Esophagus squamous epithelium (tissue), 5 donors: ENCODE measurements around the gene DPH1. TPM values are rescaled to one million over a fixed set of nuclear protein-coding genes. Genes with fewer than 3 reads are reported as not detected.

ENCODE experiments used
- DNase-seq: peaks from one replicate; lab custom pipeline; 2025; lab: John Stamatoyannopoulos, UW
- H3K27ac ChIP-seq, 4 donors: fragments of 200-600 bp; sonication (generic); one replicate each; pipeline ENCODE4 v1.5.1; 2016 to 2019; ENCODE audit warnings: mild to moderate bottlenecking in 1 of 4
- H3K27me3 ChIP-seq, 4 donors: fragments of 200-600 bp; sonication (generic); 1 replicate in 3 of 4; 2 replicates in 1 of 4; pipeline versions ENCODE4 v1.5.1 to v1.6.0; 2017 to 2021; ENCODE audit warnings: antibody characterized with exemption in 1 of 4
- H3K36me3 ChIP-seq, 3 donors: fragments of 200-600 bp; sonication (generic); one replicate each; pipeline ENCODE4 v1.5.1; 2016 to 2019
- H3K4me1 ChIP-seq, 3 donors: fragments of 200-600 bp; sonication (generic); one replicate each; pipeline ENCODE4 v1.5.1; 2017 to 2019
- H3K4me3 ChIP-seq, 4 donors: fragments of 200-600 bp; sonication (generic); 1 replicate in 3 of 4; 2 replicates in 1 of 4; pipeline ENCODE4 v1.5.1; 2016 to 2019; ENCODE audit warnings: mild to moderate bottlenecking in 2 of 4, moderate library complexity in 1 of 4
- H3K9me3 ChIP-seq, 3 donors: fragments of 200-600 bp; sonication (generic); one replicate each; pipeline ENCODE4 v1.5.1; 2016 to 2019
- CTCF ChIP-seq, 6 experiments: fragments of 450-650 bp in 4 of 6; fragments of 200-600 bp in 2 of 6; sonication (generic) in 2 of 6; IDR thresholded peaks; one replicate each; pipeline ENCODE4 v1.5.1; 2016 to 2019; ENCODE audit warnings: antibody characterized with exemption in 6 of 6, mild to moderate bottlenecking in 4 of 6, moderate library complexity in 4 of 6
- POLR2A ChIP-seq, 4 donors: fragments of 450-650 bp; IDR thresholded peaks; one replicate each; pipeline ENCODE4 v1.6.1; 2017; ENCODE audit warnings: antibody characterized with exemption in 4 of 4, mild to moderate bottlenecking in 4 of 4, moderate library complexity in 3 of 4
- WGBS, 2 donors: methylation state at CpG; one replicate each; pipeline ENCODE4 v1.1.5; 2018; 5-methylcytosine and 5-hydroxymethylcytosine counted together
- intact Hi-C: fragments of 100-400 bp; cut with DNase I; formaldehyde crosslinking; loops from one replicate; pipeline ENCODE4 v1.15.0; 2022
- small RNA-seq, 4 donors: library from RNA; depleted of rRNA; stranded (forward); fragments of <200 nt; gene quantifications; one replicate each; pipeline ENCODE3, GENCODE V24; 2016
- total RNA-seq, 4 donors: library from RNA; depleted of rRNA; stranded (reverse); fragments of >200 nt; gene quantifications; one replicate each; pipeline ENCODE4 v1.1.0, GENCODE V29; 2016
- donor health status: DM: yes; HTN: yes; CAD: no.

Gene DPH1
- total RNA-seq, 4 donors from 2014 or later, result 14.9 to 55.7 (median 22.7) TPM

GRCh38 chr17:2090210-2090641 lies 60.3 kb downstream of the DPH1 start:
- intact Hi-C loops, result loop anchor here (10.0 kb wide), 1 partner anchor 155 kb away; no protein-coding TSS in a partner anchor
- no peak for DNase-seq
- Histone ChIP-seq H3K9me3 (no peaks in the 10 kb centered on the region), H3K27ac (peak overlapping the region in 3 of 4 donors; percentile 84 to 90 (median 86)), H3K27me3 (no peaks in the 10 kb centered on the region), H3K4me3 (peak overlapping the region in 1 of 4 donors; percentile 51), H3K36me3 (peaks cover 0 to 11% (median 0%) of the 10 kb centered on the region in 3 donors), H3K4me1 (peaks cover 35 to 89% (median 47%) of the 10 kb centered on the region in 3 donors)
- TF ChIP-seq POLR2A (IDR thresholded peaks at IDR 0.05), result no peak
- 53 to 77% methylated on average over 9 of the region's 9 CpGs for WGBS, 2 donors

GRCh38 chr17:2090804-2091534 lies 61.0 kb downstream of the DPH1 start:
- TF ChIP-seq POLR2A (IDR thresholded peaks at IDR 0.05) (no peak), CTCF (IDR thresholded peaks at IDR 0.05) (peak in 2 of 6 experiments; percentile 13 to 32)
- DNase-seq, result no peak
- H3K4me1 ChIP-seq, result peaks cover 33 to 88% (median 42%) of the 10 kb centered on the region in 3 donors
- intact Hi-C loops, result loop anchor here (10.0 kb wide), 1 partner anchor 154 kb away; no protein-coding TSS in a partner anchor
- WGBS, 2 donors, result 52 to 77% methylated on average over 2 of the region's 2 CpGs
- H3K4me3 ChIP-seq, result no peak overlapping the region
- H3K27ac ChIP-seq, result peak overlapping the region; percentile 2 to 90 (median 85)
- peaks cover 0 to 4% (median 0%) of the 10 kb centered on the region in 3 donors for H3K36me3 ChIP-seq
- no peaks in the 10 kb centered on the region for H3K27me3 ChIP-seq
- H3K9me3 ChIP-seq, result no peaks in the 10 kb centered on the region

- Histone ChIP-seq H3K27ac (peak overlapping the region in 1 of 4 donors; percentile 8), H3K4me3 (no peak overlapping the region), H3K9me3 (no peaks in the 10 kb centered on the region), H3K36me3 (no peaks in the 10 kb centered on the region), H3K27me3 (no peaks in the 10 kb centered on the region), H3K4me1 (peaks cover 28 to 75% (median 39%) of the 10 kb centered on the region in 3 donors)
- TF ChIP-seq CTCF (IDR thresholded peaks at IDR 0.05) (no peak), POLR2A (IDR thresholded peaks at IDR 0.05) (no peak)
- DNase-seq, result no peak
- WGBS, 2 donors, result 83 to 92% methylated on average over 2 to 4 of the region's 4 CpGs
- intact Hi-C loops, result loop anchor here (10.0 kb wide), 1 partner anchor 153 kb away; no protein-coding TSS in a partner anchor
Measured at GRCh38 chr17:2092253-2092652, 62.3 kb downstream of the DPH1 start.

- no peaks in the 10 kb centered on the region for H3K27me3 ChIP-seq
- peaks cover 0 to 6% (median 0%) of the 10 kb centered on the region in 3 donors for H3K36me3 ChIP-seq
- peaks cover 20 to 64% (median 28%) of the 10 kb centered on the region in 3 donors for H3K4me1 ChIP-seq
- no peak overlapping the region for H3K4me3 ChIP-seq
- peak overlapping the region in 2 of 4 donors; percentile 34 to 36 for H3K27ac ChIP-seq
- no peaks in the 10 kb centered on the region for H3K9me3 ChIP-seq
- intact Hi-C loops, result loop anchor here (10.0 kb wide), 1 partner anchor 151 kb away; no protein-coding TSS in a partner anchor
- 56 to 89% methylated on average over 5 of the region's 5 CpGs for WGBS, 2 donors
- TF ChIP-seq POLR2A (IDR thresholded peaks at IDR 0.05) (no peak), CTCF (IDR thresholded peaks at IDR 0.05) (no peak)
- DNase-seq, result no peak
Measured at GRCh38 chr17:2093349-2093748, 63.4 kb downstream of the DPH1 start.

Small RNA genes lying within 50 kb of the gene (small RNA-seq; reads per million reads assigned to genes)
- gene AC090617.9 (0 reads per million in 4 donors), gene MIR132 (5.2 to 12.3 (median 7.3) reads per million in 4 donors), gene MIR212 (1.8 to 4.2 (median 3.0) reads per million in 4 donors), gene OVCA2 (0 reads per million in 4 donors)

Other genes starting within 250 kb of the DPH1 start
- 1 to 10 TPM; 5.0 to 9.0 (median 6.5) TPM for gene SMYD4, start 200.3 kb upstream of the DPH1 start, total RNA-seq
- gene RPA1, start 200.1 kb upstream of the DPH1 start, total RNA-seq, result 10 to 100 TPM; 16.3 to 29.8 (median 25.6) TPM
- 1 to 10 TPM; 1.1 to 4.0 (median 2.0) TPM for gene RTN4RL1, start 4.8 kb upstream of the DPH1 start, total RNA-seq
- 10 to 100 TPM; 42.3 to 70.5 (median 53.2) TPM for gene OVCA2, start 11.9 kb downstream of the DPH1 start, total RNA-seq
- gene HIC1, start 24.9 kb downstream of the DPH1 start, total RNA-seq, result 10 to 100 TPM in 1 of 4 donors, 1 to 10 TPM in 3; 2.1 to 14.1 (median 5.9) TPM